ENCODE results near the gene CHRNE. TPM values are rescaled to one million over a fixed set of nuclear protein-coding genes. Genes with fewer than 3 reads are reported as not detected.

The CHRNE gene
- total and polyA plus RNA-seq, 2 of the 13 experiments (the other 11 are each of a cell fraction or from before 2014, with no cell fraction given), result 0.53 to 0.59 TPM

DNA sequence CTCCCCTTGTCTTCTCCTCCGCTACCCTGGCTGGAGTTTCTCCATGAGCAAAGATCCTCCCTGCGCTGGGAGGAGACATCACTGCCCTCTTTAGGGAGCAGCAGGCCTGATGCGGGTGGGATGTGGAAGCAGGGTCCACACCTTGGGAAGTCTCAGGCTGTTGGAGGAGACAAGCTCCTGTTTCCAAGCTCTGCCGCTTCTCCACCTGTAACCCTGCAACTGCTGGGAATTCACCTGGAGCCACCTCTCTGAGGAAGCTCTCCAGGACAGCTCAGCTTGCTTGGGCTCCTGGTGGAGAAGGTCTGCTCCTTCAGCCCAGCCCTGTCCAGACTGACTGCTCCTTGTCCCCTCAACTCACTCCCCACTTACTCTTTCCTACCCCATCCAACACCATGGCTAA lies 18.4 kb downstream of the CHRNE start:
- FAIRE-seq (no peak), ATAC-seq (no peak), DNase-seq (ENCODE audit: low spot score) (no peak)
- POLR2A ChIA-PET, result no interaction called here
- Histone ChIP-seq H3K4me3 (replicated peaks in 1 of 3; ENCODE audit: insufficient read depth in 1 of 3, low read depth in 2 of 3, low read length in 3 of 3) (no peak overlapping the region), H3K27me3 (ENCODE audit: control insufficient read depth in 1 of 2, insufficient read depth in 2 of 2, low read length in 2 of 2) (no peaks in the 10 kb centered on the region), H3K4me2 (ENCODE audit: low read depth, low read length) (no peak overlapping the region), H3K9me3 (ENCODE audit: low read length) (no peaks in the 10 kb centered on the region), H3K4me1 (ENCODE audit: insufficient read depth, low read length) (no peaks in the 10 kb centered on the region), H3K27ac (ENCODE audit: extremely low read length, insufficient read depth, low read length) (no peak overlapping the region), H4K20me1 (ENCODE audit: insufficient read depth, low read length) (no peaks in the 10 kb centered on the region), H3K79me2 (ENCODE audit: insufficient read depth, low read length) (no peaks in the 10 kb centered on the region), H2AFZ (ENCODE audit: low read length) (no peak overlapping the region), H3K9ac (ENCODE audit: insufficient read depth, low read depth, low read length) (no peak overlapping the region), H3K36me3 (replicated peaks in 1 of 2; ENCODE audit: control insufficient read depth in 1 of 2, insufficient read depth in 2 of 2, low read length in 2 of 2) (peaks cover 32 to 56% of the 10 kb centered on the region in 2 experiments)
- 100% methylated on average over 4 of the region's 4 CpGs for WGBS (ENCODE audit: low lambda C conversion rate)
- no peak for TF ChIP-seq ATAD3A (CRISPR knock-in tag; IDR thresholded peaks at IDR 0.05)
- no TSS peak for BruUV-seq (replicated peaks)
- CTCF ChIA-PET (ENCODE audit: low intra/inter-chr PET ratio, low total read pairs), result no interaction called here
- intact Hi-C loops (cut with micrococcal nuclease; ENCODE audit: unreplicated experiment), result loop anchor here (10.0 kb wide), 2 partner anchors 50 to 320 kb away; partner anchors contain the start of genes GGT6 and MINK1
- in situ Hi-C loops (cut with HindIII; ENCODE audit: extremely low pct_ligation_motif_present, low pct_unique_long_range_greater_than_20kb), result loop anchor here (5.0 kb wide), 2 partner anchors 77 to 152 kb away; partner anchors contain the start of genes MED11 and PLD2

DNA sequence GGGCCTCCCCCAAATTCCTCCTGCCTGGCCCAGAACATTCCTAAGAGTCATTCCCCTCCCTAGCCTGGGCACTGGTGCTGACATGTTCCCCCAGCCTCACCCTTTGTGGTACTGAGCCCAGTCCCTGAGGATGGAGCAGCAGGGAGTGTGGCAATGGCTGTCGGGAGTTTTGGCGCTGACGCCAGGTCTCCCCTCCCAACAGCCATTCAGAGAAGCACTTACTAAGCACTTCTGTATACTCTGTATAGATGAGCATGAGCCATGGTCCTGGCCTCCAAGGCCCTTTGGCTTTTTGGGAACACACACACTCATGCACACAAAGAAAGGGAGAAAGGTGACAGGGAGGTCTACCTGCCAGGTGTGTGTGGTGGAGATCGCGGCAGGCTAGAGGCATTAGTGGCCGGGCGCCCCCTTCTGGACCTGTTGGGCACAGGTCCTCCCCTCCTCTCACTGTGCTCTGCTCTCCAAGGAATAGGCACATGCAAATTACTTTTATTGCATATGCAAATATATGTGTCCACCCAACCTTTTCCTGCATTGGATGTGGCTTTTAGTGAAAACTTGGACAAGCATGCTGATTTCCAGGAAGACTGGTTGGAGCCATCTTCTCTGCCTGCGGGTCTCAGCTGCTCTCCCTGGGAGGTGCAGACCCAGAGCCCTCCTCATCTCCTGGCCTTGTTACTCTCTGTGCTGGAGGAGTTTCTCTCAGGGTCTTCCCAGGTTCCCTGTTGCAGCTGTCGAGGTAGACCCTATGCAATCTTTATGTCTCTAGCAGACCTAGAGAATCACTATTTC lies 20.9 kb downstream of the CHRNE start:
- H3K9ac ChIP-seq (ENCODE audit: insufficient read depth, low read depth, low read length), result no peak overlapping the region
- ATAC-seq (peak; percentile 90), FAIRE-seq (peak; percentile 52), DNase-seq (ENCODE audit: low spot score) (peak; percentile 41)
- ChIA-PET CTCF (ENCODE audit: low intra/inter-chr PET ratio, low total read pairs) (interaction anchor here (0.7 to 2.1 kb wide), 5 partner anchors 67 to 172 kb away, joined by 4 to 8 read pairs (median 6); partner anchors contain the start of genes ARRB2 and GLTPD2), POLR2A (no interaction called here)
- no peaks in the 10 kb centered on the region for H4K20me1 ChIP-seq (ENCODE audit: insufficient read depth, low read length)
- no peaks in the 10 kb centered on the region for H3K4me1 ChIP-seq (ENCODE audit: insufficient read depth, low read length)
- peaks cover 35 to 68% of the 10 kb centered on the region in 2 experiments for H3K36me3 ChIP-seq (replicated peaks in 1 of 2; ENCODE audit: control insufficient read depth in 1 of 2, insufficient read depth in 2 of 2, low read length in 2 of 2)
- BruUV-seq (replicated peaks), result TSS peak; percentile 37
- H3K27ac ChIP-seq (ENCODE audit: extremely low read length, insufficient read depth, low read length), result no peak overlapping the region
- H3K27me3 ChIP-seq (ENCODE audit: control insufficient read depth in 1 of 2, insufficient read depth in 2 of 2, low read length in 2 of 2), result no peaks in the 10 kb centered on the region
- no peaks in the 10 kb centered on the region for H3K9me3 ChIP-seq (ENCODE audit: low read length)
- no peak overlapping the region for H2AFZ ChIP-seq (ENCODE audit: low read length)
- in situ Hi-C loops (cut with HindIII; ENCODE audit: extremely low pct_ligation_motif_present, low pct_unique_long_range_greater_than_20kb) (loop anchor here (5.0 kb wide), 2 partner anchors 75 to 150 kb away; partner anchors contain the start of genes MED11 and PLD2), intact Hi-C loops (cut with micrococcal nuclease; ENCODE audit: unreplicated experiment) (loop anchor here (2.0 to 10.0 kb wide), 3 partner anchors 47 to 317 kb away; partner anchors contain the start of genes GGT6 and MINK1)
- no peaks in the 10 kb centered on the region for H3K79me2 ChIP-seq (ENCODE audit: insufficient read depth, low read length)
- WGBS (ENCODE audit: low lambda C conversion rate), result 77% methylated on average over 7 of the region's 9 CpGs
- H3K4me3 ChIP-seq (replicated peaks in 1 of 3; ENCODE audit: insufficient read depth in 1 of 3, low read depth in 2 of 3, low read length in 3 of 3), result no peak overlapping the region
- no peak overlapping the region for H3K4me2 ChIP-seq (ENCODE audit: low read depth, low read length)
- TF ChIP-seq CHCHD3 (CRISPR knock-in tag; IDR thresholded peaks at IDR 0.05) (no peak), JARID2 (CRISPR knock-in tag; IDR thresholded peaks at IDR 0.05; ENCODE audit: insufficient replicate concordance) (no peak), ZBTB38 (CRISPR knock-in tag; IDR thresholded peaks at IDR 0.05) (peak; percentile 65; the same call in 1 of the 2 replicates), ZNF225 (CRISPR knock-in tag; IDR thresholded peaks at IDR 0.05) (0 out of 2 replicates have a peak, but pooled peaks have one; percentile 17), RAD21 (CRISPR knock-in tag; IDR thresholded peaks at IDR 0.05) (peak; percentile 84), THAP11 (CRISPR knock-in tag; IDR thresholded peaks at IDR 0.05) (peak; percentile 25; the same call in 1 of the 2 replicates), ZNF335 (CRISPR knock-in tag; IDR thresholded peaks at IDR 0.05) (no peak), KDM5B (CRISPR knock-in tag; IDR thresholded peaks at IDR 0.05; ENCODE audit: borderline replicate concordance) (0 out of 2 replicates have a peak, but pooled peaks have one; percentile 15)
- TF ChIP-seq, protein P1, sequence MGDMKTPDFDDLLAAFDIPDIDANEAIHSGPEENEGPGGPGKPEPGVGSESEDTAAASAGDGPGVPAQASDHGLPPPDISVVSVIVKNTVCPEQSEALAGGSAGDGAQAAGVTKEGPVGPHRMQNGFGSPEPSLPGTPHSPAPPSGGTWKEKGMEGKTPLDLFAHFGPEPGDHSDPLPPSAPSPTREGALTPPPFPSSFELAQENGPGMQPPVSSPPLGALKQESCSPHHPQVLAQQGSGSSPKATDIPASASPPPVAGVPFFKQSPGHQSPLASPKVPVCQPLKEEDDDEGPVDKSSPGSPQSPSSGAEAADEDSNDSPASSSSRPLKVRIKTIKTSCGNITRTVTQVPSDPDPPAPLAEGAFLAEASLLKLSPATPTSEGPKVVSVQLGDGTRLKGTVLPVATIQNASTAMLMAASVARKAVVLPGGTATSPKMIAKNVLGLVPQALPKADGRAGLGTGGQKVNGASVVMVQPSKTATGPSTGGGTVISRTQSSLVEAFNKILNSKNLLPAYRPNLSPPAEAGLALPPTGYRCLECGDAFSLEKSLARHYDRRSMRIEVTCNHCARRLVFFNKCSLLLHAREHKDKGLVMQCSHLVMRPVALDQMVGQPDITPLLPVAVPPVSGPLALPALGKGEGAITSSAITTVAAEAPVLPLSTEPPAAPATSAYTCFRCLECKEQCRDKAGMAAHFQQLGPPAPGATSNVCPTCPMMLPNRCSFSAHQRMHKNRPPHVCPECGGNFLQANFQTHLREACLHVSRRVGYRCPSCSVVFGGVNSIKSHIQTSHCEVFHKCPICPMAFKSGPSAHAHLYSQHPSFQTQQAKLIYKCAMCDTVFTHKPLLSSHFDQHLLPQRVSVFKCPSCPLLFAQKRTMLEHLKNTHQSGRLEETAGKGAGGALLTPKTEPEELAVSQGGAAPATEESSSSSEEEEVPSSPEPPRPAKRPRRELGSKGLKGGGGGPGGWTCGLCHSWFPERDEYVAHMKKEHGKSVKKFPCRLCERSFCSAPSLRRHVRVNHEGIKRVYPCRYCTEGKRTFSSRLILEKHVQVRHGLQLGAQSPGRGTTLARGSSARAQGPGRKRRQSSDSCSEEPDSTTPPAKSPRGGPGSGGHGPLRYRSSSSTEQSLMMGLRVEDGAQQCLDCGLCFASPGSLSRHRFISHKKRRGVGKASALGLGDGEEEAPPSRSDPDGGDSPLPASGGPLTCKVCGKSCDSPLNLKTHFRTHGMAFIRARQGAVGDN (CRISPR knock-in tag; IDR thresholded peaks at IDR 0.05), result peak; percentile 43
